Gastroesophageal sphincter (tissue), 4 donors: Measurements from ENCODE around the gene PDPN. TPM values are rescaled to one million over a fixed set of nuclear protein-coding genes. Genes with fewer than 3 reads are reported as not detected.
A peak's percentile ranks its signal among the peaks of the same experiment; 100 is the strongest.

Experiments
- ATAC-seq: fragments of 150-250 bp; one replicate; pipeline ENCODE4 v1.9.1; 2016; ENCODE audit warnings: mild to moderate bottlenecking, moderate library complexity
- H3K27ac ChIP-seq, 4 donors: fragments of 200-600 bp; sonication (generic) in 3 of 4; 1 replicate in 3 of 4; 2 replicates in 1 of 4; pipeline ENCODE4 v1.5.1; 2016 to 2019
- H3K27me3 ChIP-seq: fragments of 200-600 bp; sonication (generic); one replicate; pipeline ENCODE4 v1.5.1; 2019
- H3K36me3 ChIP-seq, 2 donors: fragments of 200-600 bp; sonication (generic); one replicate each; pipeline ENCODE4 v1.5.1; 2019; ENCODE audit warnings: control low read depth in 1 of 2
- H3K4me1 ChIP-seq, 3 donors: fragments of 200-600 bp; sonication (generic); 1 replicate in 2 of 3; 2 replicates in 1 of 3; pipeline ENCODE4 v1.5.1; 2016 to 2019; ENCODE audit warnings: control low read depth in 2 of 3
- H3K4me3 ChIP-seq, 2 donors: fragments of 200-600 bp; sonication (generic); one replicate each; pipeline ENCODE4 v1.5.1; 2019; ENCODE audit warnings: mild to moderate bottlenecking in 1 of 2, moderate library complexity in 1 of 2
- H3K9me3 ChIP-seq, 3 donors: fragments of 200-600 bp; sonication (generic); one replicate each; pipeline ENCODE4 v1.5.1; 2017 to 2019; ENCODE audit warnings: control low read depth in 2 of 3
- EP300 ChIP-seq: sonication (generic); formaldehyde crosslinking; IDR thresholded peaks from one replicate; pipeline ENCODE4 v1.6.1; 2017; ENCODE audit warnings: antibody characterized with exemption, mild to moderate bottlenecking
- POLR2A ChIP-seq, 2 donors: fragments of 450-650 bp; IDR thresholded peaks; one replicate each; pipeline ENCODE4 v1.6.1; 2017; ENCODE audit warnings: antibody characterized with exemption in 2 of 2, mild to moderate bottlenecking in 2 of 2, moderate library complexity in 1 of 2
- POLR2AphosphoS5 ChIP-seq: sonication (generic); formaldehyde crosslinking; IDR thresholded peaks from one replicate; pipeline ENCODE4 v1.6.1; 2017; ENCODE audit warnings: antibody characterized with exemption
- WGBS, 2 donors: methylation state at CpG; one replicate each; pipeline ENCODE4 v1.1.5; 2018; ENCODE audit warnings: low coverage in 1 of 2; 5-methylcytosine and 5-hydroxymethylcytosine counted together
- total RNA-seq, 4 donors: library from RNA; depleted of rRNA; stranded (reverse); fragments of >200 nt; gene quantifications; one replicate each; pipeline ENCODE4 v1.1.0, GENCODE V29; 2016
- TF ChIP-seq, protein P1 (sequence below), 4 experiments: fragments of 200-600 bp in 2 of 4; fragments of 450-650 bp in 2 of 4; sonication (generic) in 1 of 4; IDR thresholded peaks; one replicate each; pipeline ENCODE4 v1.5.1; 2017 to 2019; ENCODE audit warnings: antibody characterized with exemption in 4 of 4, mild to moderate bottlenecking in 2 of 4, moderate library complexity in 2 of 4

Gene PDPN
- total RNA-seq, 4 donors from 2014 or later = 10.9 to 31.6 (median 17.3) TPM

DNA sequence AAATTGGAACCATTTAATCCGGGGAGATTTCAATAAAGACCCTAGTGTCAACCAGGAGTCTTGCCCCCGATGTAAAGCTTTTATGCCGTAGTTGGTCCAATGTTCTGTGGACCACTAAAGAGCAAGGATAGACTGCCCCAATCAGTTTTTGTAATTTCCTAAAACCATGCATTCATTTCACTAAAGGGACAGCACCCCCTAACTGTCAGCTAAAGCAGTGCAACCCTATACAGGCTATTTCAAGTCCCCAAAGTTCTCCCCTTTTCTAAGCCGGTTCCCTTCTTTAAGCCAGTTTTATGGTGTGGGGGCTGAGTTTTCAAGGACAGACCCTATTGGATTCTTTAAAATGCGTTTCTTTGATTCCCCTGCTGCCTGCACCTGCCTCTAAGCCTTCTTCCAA, 12.7 kb upstream of the PDPN start:
- Histone ChIP-seq H3K36me3 (no peaks in the 10 kb centered on the region), H3K27me3 (peaks cover 33% of the 10 kb centered on the region), H3K27ac (no peak overlapping the region), H3K4me3 (no peak overlapping the region), H3K9me3 (no peaks in the 10 kb centered on the region), H3K4me1 (no peaks in the 10 kb centered on the region)
- no peak for ATAC-seq
- 59 to 65% methylated on average over 3 to 4 of the region's 5 CpGs for WGBS, 2 donors
- TF ChIP-seq EP300 (no peak), POLR2A (IDR thresholded peaks at IDR 0.05) (no peak), POLR2AphosphoS5 (no peak)
- TF ChIP-seq, protein P1, sequence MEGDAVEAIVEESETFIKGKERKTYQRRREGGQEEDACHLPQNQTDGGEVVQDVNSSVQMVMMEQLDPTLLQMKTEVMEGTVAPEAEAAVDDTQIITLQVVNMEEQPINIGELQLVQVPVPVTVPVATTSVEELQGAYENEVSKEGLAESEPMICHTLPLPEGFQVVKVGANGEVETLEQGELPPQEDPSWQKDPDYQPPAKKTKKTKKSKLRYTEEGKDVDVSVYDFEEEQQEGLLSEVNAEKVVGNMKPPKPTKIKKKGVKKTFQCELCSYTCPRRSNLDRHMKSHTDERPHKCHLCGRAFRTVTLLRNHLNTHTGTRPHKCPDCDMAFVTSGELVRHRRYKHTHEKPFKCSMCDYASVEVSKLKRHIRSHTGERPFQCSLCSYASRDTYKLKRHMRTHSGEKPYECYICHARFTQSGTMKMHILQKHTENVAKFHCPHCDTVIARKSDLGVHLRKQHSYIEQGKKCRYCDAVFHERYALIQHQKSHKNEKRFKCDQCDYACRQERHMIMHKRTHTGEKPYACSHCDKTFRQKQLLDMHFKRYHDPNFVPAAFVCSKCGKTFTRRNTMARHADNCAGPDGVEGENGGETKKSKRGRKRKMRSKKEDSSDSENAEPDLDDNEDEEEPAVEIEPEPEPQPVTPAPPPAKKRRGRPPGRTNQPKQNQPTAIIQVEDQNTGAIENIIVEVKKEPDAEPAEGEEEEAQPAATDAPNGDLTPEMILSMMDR (IDR thresholded peaks at IDR 0.05) = peak in 1 of 4 experiments; percentile 23

DNA sequence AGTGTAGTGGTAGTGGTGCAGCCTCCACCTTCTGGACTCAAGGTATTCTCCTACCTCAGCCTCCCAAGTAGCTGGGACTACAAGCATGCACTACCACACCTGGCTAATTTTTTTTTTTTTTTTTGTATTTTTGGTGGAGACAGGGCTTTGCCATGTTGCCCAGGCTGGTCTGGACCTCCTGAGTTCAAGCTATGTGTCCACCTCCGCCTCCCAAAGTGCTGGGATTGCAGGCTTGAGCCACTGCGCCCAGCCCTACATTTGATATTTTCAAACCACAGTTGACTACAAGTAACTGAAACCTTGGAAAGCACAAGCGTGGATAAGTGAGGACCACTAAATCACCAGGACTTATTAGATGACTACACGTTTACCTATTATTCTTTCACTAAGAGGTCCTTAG, 10.0 kb upstream of the PDPN start:
- WGBS, 2 donors = 66 to 100% methylated on average over 1 to 3 of the region's 4 CpGs
- H3K27me3 ChIP-seq = peaks cover 49% of the 10 kb centered on the region

DNA sequence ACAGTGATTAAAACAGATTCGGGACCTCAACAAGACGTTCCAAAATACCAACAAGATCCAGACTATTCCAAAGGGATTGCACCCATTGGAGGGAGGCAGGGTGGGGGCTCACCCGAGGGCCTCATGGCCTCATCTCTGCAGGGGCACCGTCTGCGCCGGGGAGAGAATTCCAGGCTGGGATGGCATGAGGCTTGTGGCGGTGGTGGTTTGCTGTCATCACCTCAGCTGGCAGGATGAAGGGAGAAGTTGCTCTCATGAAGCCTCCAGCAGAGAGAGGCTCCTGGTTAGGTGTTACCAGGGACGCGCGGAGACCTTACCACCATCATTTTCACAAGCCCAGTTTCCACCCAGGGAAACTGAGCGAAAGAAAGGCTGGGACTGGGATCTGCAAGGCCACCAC, 6.7 kb upstream of the PDPN start:
- Histone ChIP-seq H3K36me3 (no peaks in the 10 kb centered on the region), H3K27ac (no peak overlapping the region), H3K9me3 (no peaks in the 10 kb centered on the region), H3K4me1 (no peaks in the 10 kb centered on the region), H3K4me3 (no peak overlapping the region), H3K27me3 (peaks cover 59% of the 10 kb centered on the region)
- no peak for ATAC-seq
- 50 to 82% methylated on average over 2 to 6 of the region's 11 CpGs for WGBS, 2 donors
- TF ChIP-seq, protein P1 (IDR thresholded peaks at IDR 0.05) = no peak
- no peak for TF ChIP-seq POLR2A (IDR thresholded peaks at IDR 0.05)
- no peak for TF ChIP-seq POLR2AphosphoS5
- TF ChIP-seq EP300 = no peak

More for the DNA sequence above, 10.0 kb upstream of the PDPN start:
- ATAC-seq = no peak
- H3K4me1 ChIP-seq = no peaks in the 10 kb centered on the region
- H3K9me3 ChIP-seq = no peaks in the 10 kb centered on the region
- no peak overlapping the region for H3K27ac ChIP-seq
- no peak overlapping the region for H3K4me3 ChIP-seq
- no peak for TF ChIP-seq EP300
- TF ChIP-seq POLR2AphosphoS5 = no peak
- TF ChIP-seq POLR2A (IDR thresholded peaks at IDR 0.05) = no peak
- TF ChIP-seq, protein P1 (IDR thresholded peaks at IDR 0.05) = no peak
- no peaks in the 10 kb centered on the region for H3K36me3 ChIP-seq

DNA sequence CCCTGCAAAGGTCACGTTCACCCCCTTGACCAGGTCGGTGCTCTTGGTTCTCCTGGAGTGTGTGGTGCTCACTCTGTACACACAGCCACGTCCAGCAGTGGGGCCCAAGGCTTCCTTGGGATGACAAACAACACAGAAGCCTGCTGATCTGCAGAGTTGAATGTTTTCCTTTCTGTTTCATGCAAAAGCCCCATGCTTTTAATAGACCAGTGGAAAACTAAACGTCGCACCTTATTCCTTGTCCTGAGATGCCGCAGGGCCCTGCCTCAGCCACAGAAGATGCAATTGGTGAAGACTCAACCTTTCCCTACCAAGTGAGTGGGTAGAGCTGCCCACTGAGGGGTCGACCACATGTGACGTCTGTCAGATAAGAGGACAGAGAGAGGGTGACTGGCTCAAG, 5.8 kb upstream of the PDPN start:
- Histone ChIP-seq H3K36me3 (no peaks in the 10 kb centered on the region), H3K4me1 (no peaks in the 10 kb centered on the region), H3K27ac (no peak overlapping the region), H3K4me3 (no peak overlapping the region), H3K27me3 (peaks cover 66% of the 10 kb centered on the region), H3K9me3 (no peaks in the 10 kb centered on the region)
- WGBS, 2 donors = 67 to 100% methylated on average over 1 of the region's 8 CpGs
- TF ChIP-seq, protein P1 (IDR thresholded peaks at IDR 0.05) = no peak
- TF ChIP-seq POLR2AphosphoS5 = no peak
- no peak for TF ChIP-seq POLR2A (IDR thresholded peaks at IDR 0.05)
- TF ChIP-seq EP300 = no peak
- ATAC-seq = no peak

DNA sequence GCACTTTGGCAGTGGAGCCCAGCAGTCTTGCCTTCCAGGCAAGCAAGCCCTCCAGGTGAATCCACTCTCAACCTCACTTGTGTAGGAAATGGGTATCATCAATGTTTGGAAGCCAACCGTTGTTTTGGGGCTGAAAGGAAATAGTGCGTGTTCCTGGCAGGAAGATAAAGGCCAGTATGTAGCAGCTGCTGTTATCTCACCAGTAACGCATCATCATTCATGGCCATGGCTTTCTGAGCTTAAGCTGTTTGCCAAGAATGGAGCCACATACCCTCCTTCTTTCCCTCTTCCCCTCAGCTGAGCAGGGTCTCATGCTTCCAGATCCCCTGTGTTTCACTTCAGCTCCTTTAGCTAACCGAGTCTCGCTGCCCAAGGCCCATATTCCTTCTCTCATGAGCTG, 2.2 kb upstream of the PDPN start:
- Histone ChIP-seq H3K27ac (no peak overlapping the region), H3K36me3 (no peaks in the 10 kb centered on the region), H3K4me1 (peaks cover 0 to 15% (median 0%) of the 10 kb centered on the region in 3 donors), H3K9me3 (no peaks in the 10 kb centered on the region), H3K27me3 (peaks cover 88% of the 10 kb centered on the region), H3K4me3 (no peak overlapping the region)
- no peak for ATAC-seq
- no peak for TF ChIP-seq POLR2A (IDR thresholded peaks at IDR 0.05)
- TF ChIP-seq POLR2AphosphoS5 = no peak
- TF ChIP-seq, protein P1 (IDR thresholded peaks at IDR 0.05) = no peak
- no peak for TF ChIP-seq EP300
- WGBS, 2 donors = 83 to 89% methylated on average over 2 to 5 of the region's 5 CpGs
